Vagina (tissue), 2 donors: ENCODE data around the gene MAPKBP1. TPM values are rescaled to one million over a fixed set of nuclear protein-coding genes. Genes with fewer than 3 reads are reported as not detected.
A peak's percentile ranks its signal among the peaks of the same experiment; 100 is the strongest.

Experiments used
- DNase-seq, 2 donors: peaks; one replicate each; pipeline ENCODE4 v3.0.0-alpha.2; 2017; ENCODE audit errors: extremely low spot score in 2 of 2
- H3K27ac ChIP-seq: fragments of 200-600 bp; sonication (generic); one replicate; pipeline ENCODE4 v1.5.1; 2019
- H3K27me3 ChIP-seq: fragments of 200-600 bp; sonication (generic); one replicate; pipeline ENCODE4 v1.5.1; 2019
- H3K36me3 ChIP-seq, 2 donors: fragments of 200-600 bp; sonication (generic); one replicate each; pipeline ENCODE4 v1.5.1; 2017 to 2019
- H3K4me1 ChIP-seq: fragments of 200-600 bp; sonication (generic); one replicate; pipeline ENCODE4 v1.5.1; 2019
- H3K4me3 ChIP-seq, 2 donors: fragments of 200-600 bp; sonication (generic); 1 replicate in 1 of 2; 2 replicates in 1 of 2; pipeline ENCODE4 v1.5.1; 2016 to 2019
- H3K9me3 ChIP-seq: fragments of 200-600 bp; sonication (generic); one replicate; pipeline ENCODE4 v1.5.1; 2019
- CTCF ChIP-seq, 3 experiments: fragments of 450-650 bp in 2 of 3; fragments of 200-600 bp in 1 of 3; sonication (generic) in 1 of 3; IDR thresholded peaks; one replicate each; pipeline ENCODE4 v1.5.1; 2017 to 2019; ENCODE audit warnings: antibody characterized with exemption in 3 of 3, mild to moderate bottlenecking in 2 of 3, moderate library complexity in 2 of 3
- POLR2A ChIP-seq, 2 donors: fragments of 450-650 bp; IDR thresholded peaks; one replicate each; pipeline ENCODE4 v1.6.1; 2017; ENCODE audit warnings: antibody characterized with exemption in 2 of 2, mild to moderate bottlenecking in 2 of 2, moderate library complexity in 2 of 2
- POLR2AphosphoS5 ChIP-seq, 2 donors: sonication (generic); formaldehyde crosslinking; IDR thresholded peaks; one replicate each; pipeline ENCODE4 v1.9.0; 2017; ENCODE audit warnings: antibody characterized with exemption in 2 of 2, mild to moderate bottlenecking in 2 of 2, low read depth in 1 of 2; ENCODE audit not compliant: insufficient read depth in 1 of 2
- intact Hi-C: fragments of 100-400 bp; cut with DNase I; formaldehyde crosslinking; loops from one replicate; pipeline ENCODE4 v1.15.1; 2023
- total RNA-seq: library from RNA; depleted of rRNA; stranded (reverse); fragments of >200 nt; gene quantifications from one replicate; pipeline ENCODE4 v1.2.3, GENCODE V29; 2016

The MAPKBP1 gene
- total RNA-seq, 1 donor from 2014 or later = 35.8 TPM

GRCh38 chr15:41778521-41778920 is 4.2 kb downstream of the MAPKBP1 start:
- peaks cover 74% of the 10 kb centered on the region for H3K4me1 ChIP-seq
- H3K4me3 ChIP-seq = no peak overlapping the region

GRCh38 chr15:41779662-41780157 is 5.4 kb downstream of the MAPKBP1 start:
- peak overlapping the region; percentile 5 for H3K27ac ChIP-seq
- intact Hi-C loops = no loop called here
- no peak for TF ChIP-seq POLR2A (IDR thresholded peaks at IDR 0.05)
- TF ChIP-seq POLR2AphosphoS5 (IDR thresholded peaks at IDR 0.05; ENCODE audit: insufficient read depth in 1 of 2, low read depth in 1 of 2) = no peak
- no peak for TF ChIP-seq CTCF (IDR thresholded peaks at IDR 0.05)
- no peaks in the 10 kb centered on the region for H3K36me3 ChIP-seq
- peaks cover 71% of the 10 kb centered on the region for H3K4me1 ChIP-seq
- DNase-seq = no peak
- H3K27me3 ChIP-seq = no peaks in the 10 kb centered on the region
- H3K4me3 ChIP-seq = no peak overlapping the region
- no peaks in the 10 kb centered on the region for H3K9me3 ChIP-seq

More at GRCh38 chr15:41778521-41778920, 4.2 kb downstream of the MAPKBP1 start:
- DNase-seq = no peak
- TF ChIP-seq POLR2A (IDR thresholded peaks at IDR 0.05) = no peak
- TF ChIP-seq POLR2AphosphoS5 (IDR thresholded peaks at IDR 0.05; ENCODE audit: insufficient read depth in 1 of 2, low read depth in 1 of 2) = no peak
- TF ChIP-seq CTCF (IDR thresholded peaks at IDR 0.05) = no peak
- H3K36me3 ChIP-seq = no peaks in the 10 kb centered on the region
- H3K9me3 ChIP-seq = no peaks in the 10 kb centered on the region
- H3K27me3 ChIP-seq = no peaks in the 10 kb centered on the region
- no peak overlapping the region for H3K27ac ChIP-seq
- intact Hi-C loops = no loop called here

- no peak for TF ChIP-seq CTCF (IDR thresholded peaks at IDR 0.05)
- TF ChIP-seq POLR2A (IDR thresholded peaks at IDR 0.05) = no peak
- TF ChIP-seq POLR2AphosphoS5 (IDR thresholded peaks at IDR 0.05; ENCODE audit: insufficient read depth in 1 of 2, low read depth in 1 of 2) = no peak
- Histone ChIP-seq H3K36me3 (no peaks in the 10 kb centered on the region), H3K4me3 (no peak overlapping the region), H3K27me3 (no peaks in the 10 kb centered on the region), H3K27ac (peak overlapping the region; percentile 28), H3K9me3 (no peaks in the 10 kb centered on the region), H3K4me1 (peaks cover 68% of the 10 kb centered on the region)
- intact Hi-C loops = no loop called here
- DNase-seq = no peak
Observed at GRCh38 chr15:41780266-41780665, 6.0 kb downstream of the MAPKBP1 start.

- TF ChIP-seq CTCF (IDR thresholded peaks at IDR 0.05) = no peak
- no peak overlapping the region for H3K4me3 ChIP-seq
- peaks cover 63% of the 10 kb centered on the region for H3K4me1 ChIP-seq
- no peaks in the 10 kb centered on the region for H3K27me3 ChIP-seq
- H3K9me3 ChIP-seq = no peaks in the 10 kb centered on the region
- no peaks in the 10 kb centered on the region for H3K36me3 ChIP-seq
- no peak for DNase-seq
- intact Hi-C loops = no loop called here
- no peak overlapping the region for H3K27ac ChIP-seq
Observed at GRCh38 chr15:41780727-41781126, 6.4 kb downstream of the MAPKBP1 start.

GRCh38 chr15:41782371-41783282 is 8.3 kb downstream of the MAPKBP1 start:
- no peaks in the 10 kb centered on the region for H3K36me3 ChIP-seq
- DNase-seq = no peak
- TF ChIP-seq POLR2A (IDR thresholded peaks at IDR 0.05) (no peak), POLR2AphosphoS5 (IDR thresholded peaks at IDR 0.05; ENCODE audit: insufficient read depth in 1 of 2, low read depth in 1 of 2) (no peak)
- intact Hi-C loops = no loop called here
- H3K9me3 ChIP-seq = no peaks in the 10 kb centered on the region
- peaks cover 44% of the 10 kb centered on the region for H3K4me1 ChIP-seq
- no peaks in the 10 kb centered on the region for H3K27me3 ChIP-seq
- H3K4me3 ChIP-seq = no peak overlapping the region
- H3K27ac ChIP-seq = no peak overlapping the region
